ENCODE results near the gene KCNH2.

- TF ChIP-seq NFKB2 (CRISPR knock-in tag; IDR thresholded peaks at IDR 0.05; ENCODE audit: borderline replicate concordance) (no peak), ZNF430 (CRISPR knock-in tag; IDR thresholded peaks at IDR 0.05) (no peak), SOX6 (IDR thresholded peaks at IDR 0.05) (no peak), SOX6 (CRISPR knock-in tag; IDR thresholded peaks at IDR 0.05) (no peak), TCF7 (IDR thresholded peaks at IDR 0.05; ENCODE audit: low read depth) (no peak), SNRNP70 (IDR thresholded peaks at IDR 0.05; ENCODE audit: low read depth, low read length) (no peak)
These were observed 34.8 kb upstream of the KCNH2 start for GRCh38 chr7:151012911-151013347.

Data from HepG2 (cell line).